Neural crest cell (in vitro differentiated cells): Measurements from ENCODE around the gene ESRP2. TPM values are rescaled to one million over a fixed set of nuclear protein-coding genes. Genes with fewer than 3 reads are reported as not detected.

Experiments used
- DNase-seq: peaks from one replicate; pipeline ENCODE4 v3.0.0; 2021; ENCODE audit warnings: low read depth, mixed read lengths, low spot score
- H3K27ac Mint-ChIP-seq: one replicate; pipeline ENCODE4 v1.8.0; 2021; ENCODE audit warnings: mild to moderate bottlenecking, mixed read lengths; ENCODE audit not compliant: unreplicated experiment
- H3K27me3 Mint-ChIP-seq: 2 replicates; pipeline ENCODE4 v1.8.0; 2021; ENCODE audit warnings: low read depth, mild to moderate bottlenecking, mixed read lengths
- H3K36me3 Mint-ChIP-seq: 2 replicates; pipeline ENCODE4 v1.8.0; 2021; ENCODE audit warnings: low read depth, mild to moderate bottlenecking, mixed read lengths
- H3K4me1 Mint-ChIP-seq: 2 replicates; pipeline ENCODE4 v1.8.0; 2021; ENCODE audit warnings: mixed read lengths
- H3K4me3 Mint-ChIP-seq: one replicate; pipeline ENCODE4 v1.8.0; 2021; ENCODE audit warnings: mild to moderate bottlenecking, mixed read lengths
- H3K9me3 Mint-ChIP-seq: 2 replicates; pipeline ENCODE4 v1.8.0; 2021; ENCODE audit warnings: mixed read lengths
- CTCF ChIP-seq: fragments of 200-600 bp; sonication (generic); conservative IDR thresholded peaks from 2 replicates; pipeline ENCODE4 v1.5.0; 2021; ENCODE audit warnings: antibody characterized with exemption, mild to moderate bottlenecking
- microRNA-seq: library from miRNA; unstranded; fragments of <30 nt; microRNA quantifications from one replicate; pipeline ENCODE4, GENCODE V29; 2020
- total RNA-seq: library from RNA; stranded (reverse); gene quantifications from 2 replicates; pipeline ENCODE4 v1.2.1, GENCODE V29; 2021

The ESRP2 gene
- total RNA-seq, 1 donor from 2014 or later, result 0.23 TPM

- Mint-ChIP-seq H3K27me3 (no peaks in the 10 kb centered on the region), H3K27ac (no peak overlapping the region), H3K36me3 (peaks cover 37% of the 10 kb centered on the region), H3K9me3 (peaks cover 4% of the 10 kb centered on the region), H3K4me3 (no peak overlapping the region), H3K4me1 (no peaks in the 10 kb centered on the region)
- DNase-seq, result no peak
- no peak for TF ChIP-seq CTCF
Measured at GRCh38 chr16:68183046-68183445, 52.9 kb downstream of the ESRP2 start.

- DNase-seq, result no peak
- Mint-ChIP-seq H3K36me3 (peaks cover 34% of the 10 kb centered on the region), H3K4me1 (no peaks in the 10 kb centered on the region), H3K27ac (no peak overlapping the region), H3K4me3 (no peak overlapping the region), H3K27me3 (no peaks in the 10 kb centered on the region), H3K9me3 (peaks cover 4% of the 10 kb centered on the region)
- TF ChIP-seq CTCF, result no peak
Measured at GRCh38 chr16:68179855-68180254, 56.1 kb downstream of the ESRP2 start.

- no peaks in the 10 kb centered on the region for H3K27me3 Mint-ChIP-seq
- no peak for DNase-seq
- TF ChIP-seq CTCF, result no peak
- H3K27ac Mint-ChIP-seq, result no peak overlapping the region
- peaks cover 4% of the 10 kb centered on the region for H3K9me3 Mint-ChIP-seq
- no peaks in the 10 kb centered on the region for H3K4me1 Mint-ChIP-seq
- no peak overlapping the region for H3K4me3 Mint-ChIP-seq
- H3K36me3 Mint-ChIP-seq, result peaks cover 34% of the 10 kb centered on the region
Measured at GRCh38 chr16:68179196-68179795, 56.6 kb downstream of the ESRP2 start.

Small RNA genes within 50 kb of the gene (microRNA-seq; reads per million reads assigned to microRNA genes)
- gene MIR6773, result not detected

Other genes with a start within 250 kb of the ESRP2 start
- not detected in 2 replicates for gene DPEP2, start 236.6 kb downstream of the ESRP2 start, total RNA-seq
- not detected in 2 replicates for gene DPEP2NB, start 220.2 kb downstream of the ESRP2 start, total RNA-seq
- gene DDX28, start 212.9 kb downstream of the ESRP2 start, total RNA-seq, result 12.5 and 13.3 TPM in 2 replicates
- 26.6 and 28.4 TPM in 2 replicates for gene DUS2, start 212.8 kb downstream of the ESRP2 start, total RNA-seq
- 64.9 and 71.7 TPM in 2 replicates for gene NFATC3, start 150.8 kb downstream of the ESRP2 start, total RNA-seq
- gene PLA2G15, start 9.2 kb upstream of the ESRP2 start, total RNA-seq, result 10.7 and 13.6 TPM in 2 replicates
- gene SLC7A6, start 28.4 kb upstream of the ESRP2 start, total RNA-seq, result 39.2 and 41.7 TPM in 2 replicates
- gene SLC7A6OS, start 74.8 kb upstream of the ESRP2 start, total RNA-seq, result 21.3 and 23.8 TPM in 2 replicates
- 68.9 and 71.9 TPM in 2 replicates for gene PRMT7, start 74.9 kb upstream of the ESRP2 start, total RNA-seq
- gene SMPD3, start 212.4 kb upstream of the ESRP2 start, total RNA-seq, result 3.2 and 3.8 TPM in 2 replicates